ENCODE measurements around the gene PLEKHB2. TPM values are rescaled to one million over a fixed set of nuclear protein-coding genes. Genes with fewer than 3 reads are reported as not detected.
"Not testable (repeated sequence)": the region's sequence is repeated elsewhere in the genome, so short reads cannot be mapped to it uniquely, and the experiment has no call there.

PLEKHB2 gene
- total RNA-seq, 1 donor from 2014 or later: 88.6 TPM

DNA sequence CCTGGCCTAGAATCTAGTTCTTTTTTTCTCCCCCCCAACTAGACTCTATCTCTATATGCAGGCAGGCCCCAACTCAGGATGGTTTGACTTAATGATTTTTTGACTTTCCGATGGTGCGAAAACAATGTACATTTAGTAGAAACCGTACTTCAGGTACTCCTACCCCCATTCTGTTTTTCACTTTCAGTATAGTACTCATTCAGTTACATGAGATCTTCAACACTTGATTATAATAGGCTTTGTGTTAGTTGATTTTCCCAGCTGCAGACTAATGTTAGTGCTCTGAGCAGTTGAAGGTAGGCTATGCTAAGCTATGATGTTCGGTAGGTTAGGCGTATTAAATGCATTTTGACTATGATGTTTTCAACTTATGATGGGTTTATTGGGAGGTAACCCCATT, 37.7 kb downstream of the PLEKHB2 start:
- DNase-seq (ENCODE audit: low read depth): no peak

DNA sequence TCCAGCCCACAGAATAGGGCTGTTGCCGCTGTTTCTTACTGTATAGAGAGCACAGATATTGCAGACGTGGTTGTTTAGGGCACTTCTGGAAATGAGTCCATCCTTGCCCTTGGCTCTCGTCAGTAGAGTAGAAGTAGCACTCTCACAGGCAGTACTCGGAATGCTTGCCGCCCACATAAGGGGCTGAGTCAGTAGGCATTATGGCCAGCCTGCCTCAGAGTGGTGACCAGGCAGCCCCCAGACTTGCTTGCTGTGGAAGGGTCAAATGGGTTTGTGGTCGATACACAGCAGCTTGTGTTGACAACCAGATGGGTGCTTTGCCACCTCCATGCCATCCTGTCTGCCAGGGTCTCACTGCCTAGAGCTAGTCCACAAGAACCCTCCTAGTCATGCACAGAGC, 38.7 kb downstream of the PLEKHB2 start:
- DNase-seq (ENCODE audit: low read depth): peak; percentile 62

DNA sequence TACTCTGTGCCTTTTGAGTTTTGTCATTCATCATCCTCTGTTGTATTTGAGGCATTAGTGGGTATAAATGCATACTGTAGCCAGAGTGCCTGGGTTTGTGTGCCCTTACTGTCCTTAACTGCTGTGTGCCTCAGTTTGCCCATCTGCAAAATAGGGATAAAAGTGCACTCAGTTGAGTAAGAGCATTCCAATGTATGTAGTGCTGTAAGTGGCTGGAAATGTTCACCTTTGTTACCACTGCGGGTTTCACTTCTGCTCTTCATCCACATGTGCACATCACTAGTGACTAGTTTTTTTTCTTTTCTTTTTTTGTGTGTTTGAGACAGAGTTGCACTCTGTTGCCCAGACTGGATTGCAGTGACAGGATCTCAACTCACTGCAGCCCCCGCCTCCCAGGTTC, 39.9 kb downstream of the PLEKHB2 start:
- DNase-seq (ENCODE audit: low read depth): no peak

DNA sequence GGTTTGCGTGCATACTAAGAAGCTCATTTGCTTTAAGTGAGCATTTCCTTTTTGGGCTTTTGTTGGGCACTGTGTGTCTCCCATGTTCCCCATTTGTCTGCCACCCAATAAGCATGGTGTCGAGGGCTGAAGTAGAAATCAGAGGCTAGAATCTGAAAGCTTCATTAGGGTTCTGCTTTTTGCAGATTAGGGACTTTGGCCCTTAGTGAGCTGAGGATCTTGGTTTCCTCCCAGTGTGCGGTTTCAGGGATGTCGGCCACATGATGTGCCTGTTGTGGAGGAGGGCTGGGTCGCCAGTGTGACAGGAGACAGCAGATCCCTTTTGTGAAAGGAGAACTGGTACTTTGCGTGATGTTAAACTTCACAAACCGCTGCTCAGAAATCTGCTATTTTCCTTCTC, 41.1 kb downstream of the PLEKHB2 start:
- DNase-seq (ENCODE audit: low read depth): no peak

DNA sequence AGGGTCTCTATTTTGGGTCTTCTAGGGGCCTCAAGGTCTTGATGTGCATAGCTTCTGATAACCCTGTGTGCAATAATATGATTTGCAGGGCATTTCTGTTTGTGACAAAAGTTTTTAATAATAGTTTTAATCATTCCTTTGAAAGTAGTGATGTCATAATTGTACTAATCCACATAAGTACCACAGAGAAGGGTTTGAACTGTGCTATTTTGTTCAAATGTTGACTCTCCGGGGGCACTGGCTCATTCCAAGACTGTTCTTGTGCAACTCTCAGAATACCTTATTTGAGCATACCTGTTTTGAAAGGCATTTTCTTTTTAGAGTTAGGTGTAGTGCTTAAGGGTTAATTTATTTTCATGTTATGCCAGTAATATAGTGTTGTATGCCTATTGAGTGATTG, 41.6 kb downstream of the PLEKHB2 start:
- no peak for DNase-seq (ENCODE audit: low read depth)

DNA sequence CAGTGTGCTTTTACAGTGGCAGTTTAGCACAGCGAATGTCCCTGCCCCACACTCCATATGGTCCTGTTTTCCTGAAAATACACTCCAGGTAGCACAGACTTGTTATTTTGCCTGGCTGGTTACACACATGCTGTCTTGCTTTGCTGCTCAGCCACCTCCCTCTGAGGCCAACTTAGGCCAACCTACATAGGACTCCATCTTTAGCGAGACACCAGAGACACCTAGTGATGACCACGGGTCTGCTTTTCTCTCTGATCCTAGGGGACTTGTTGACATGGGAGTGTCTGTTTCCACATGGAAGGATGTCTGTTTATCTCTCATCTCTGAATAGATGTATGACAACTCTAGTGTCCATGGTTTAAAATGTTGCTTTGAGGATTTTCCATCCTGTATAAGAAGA, 43.3 kb downstream of the PLEKHB2 start:
- peak; percentile 13 for DNase-seq (ENCODE audit: low read depth)

DNA sequence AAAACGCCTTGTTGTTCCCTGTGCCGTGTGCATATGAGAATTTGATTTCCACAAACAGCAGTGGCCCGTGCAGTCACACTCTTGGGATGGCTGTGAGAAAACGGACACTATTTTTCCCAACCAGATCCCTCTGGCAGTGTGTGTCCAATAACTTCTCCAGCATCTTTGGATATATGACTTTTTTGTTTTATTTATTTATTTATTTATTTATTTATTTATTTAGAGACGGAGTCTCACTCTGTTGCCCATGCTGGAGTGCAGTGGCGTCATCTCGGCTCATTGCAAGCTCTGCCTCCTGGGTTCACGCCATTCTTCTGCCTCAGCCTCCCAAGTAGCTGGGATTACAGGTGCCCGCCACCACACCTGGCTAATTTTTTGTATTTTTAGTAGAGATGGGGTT, 45.0 kb downstream of the PLEKHB2 start:
- DNase-seq (ENCODE audit: low read depth): not testable (repeated sequence)

DNA sequence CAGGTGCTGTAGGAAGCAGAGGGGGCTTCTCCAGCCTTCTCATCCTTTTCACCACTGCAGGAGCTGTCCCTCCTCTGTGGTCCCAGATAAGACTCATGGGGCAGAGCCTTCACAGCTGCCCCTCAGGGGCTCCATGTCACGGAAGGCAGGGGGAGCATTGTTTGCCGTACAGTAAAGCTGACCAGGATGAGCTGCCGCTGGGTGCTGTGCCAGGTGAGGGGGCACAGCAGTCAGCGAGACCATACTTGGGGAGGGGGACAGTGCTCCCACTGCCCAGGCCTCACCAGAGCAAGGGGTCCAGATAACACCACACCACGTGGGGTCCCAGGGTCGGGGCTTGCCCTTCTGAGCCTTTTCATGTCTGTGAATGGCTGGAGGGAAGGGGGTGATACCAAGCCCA, 46.3 kb downstream of the PLEKHB2 start:
- DNase-seq (ENCODE audit: low read depth): no peak

DNA sequence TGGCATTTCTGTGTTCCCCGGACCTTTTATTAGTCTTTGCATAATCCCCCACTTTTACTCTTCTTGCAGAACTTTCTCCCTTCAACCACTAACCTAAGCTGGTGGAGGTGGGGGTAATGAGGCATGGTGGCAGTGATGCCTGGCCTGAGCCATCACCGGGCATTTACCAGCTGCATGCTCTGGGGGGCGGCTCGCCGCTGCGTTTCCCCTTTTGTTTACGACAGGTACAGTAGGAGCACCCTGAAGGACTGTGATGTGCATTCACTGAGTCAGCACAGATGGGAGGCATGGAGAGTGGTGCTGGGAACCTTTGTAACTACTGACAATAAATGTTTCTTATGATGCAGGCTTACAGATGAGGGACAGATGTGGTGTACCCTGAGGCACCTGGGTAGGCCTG, 46.9 kb downstream of the PLEKHB2 start:
- DNase-seq (ENCODE audit: low read depth): no peak

DNA sequence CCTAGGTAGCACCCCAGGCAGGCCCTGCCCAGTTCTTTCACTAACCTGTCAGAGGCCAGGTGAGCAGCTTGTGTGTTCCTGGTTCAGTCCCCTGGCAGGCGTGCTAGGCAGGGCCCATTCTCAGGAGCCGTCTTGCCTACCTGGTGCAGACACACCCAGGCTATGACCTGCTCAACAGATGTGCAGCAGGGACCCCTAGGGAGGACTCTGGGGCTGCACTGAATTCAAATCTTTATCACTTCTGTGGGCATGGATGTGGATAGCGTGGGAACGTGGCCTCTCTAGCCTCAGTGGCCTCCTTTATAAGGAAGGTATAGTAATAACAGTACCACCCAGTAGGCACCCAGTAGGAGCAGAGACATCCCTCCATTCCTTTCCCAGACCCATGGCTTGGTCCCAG, 48.4 kb downstream of the PLEKHB2 start:
- no peak for DNase-seq (ENCODE audit: low read depth)

DNA sequence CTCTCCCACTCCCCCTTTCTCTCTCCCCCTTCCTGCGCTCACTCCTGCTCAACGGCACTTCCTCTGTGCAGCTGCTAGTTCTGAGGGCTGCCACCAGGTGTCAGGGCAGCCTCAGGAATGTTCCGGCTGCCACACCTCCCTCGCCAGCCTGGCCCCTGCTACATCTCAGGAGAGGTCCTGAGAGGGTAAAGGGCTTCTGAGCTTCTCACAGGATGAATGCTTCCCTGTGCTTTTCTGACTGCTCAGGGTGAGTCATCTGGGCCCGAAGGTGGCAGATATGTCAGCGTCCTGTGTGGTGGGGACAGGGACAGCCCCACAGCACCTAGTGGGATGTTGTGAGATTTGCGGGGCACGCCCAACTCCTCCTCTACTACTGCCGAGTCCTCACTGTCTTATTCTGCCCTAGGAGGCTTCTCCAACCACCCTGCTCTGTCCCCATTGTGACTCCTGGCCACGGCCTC, 49.0 kb downstream of the PLEKHB2 start:
- DNase-seq (ENCODE audit: low read depth): peak; percentile 62

DNA sequence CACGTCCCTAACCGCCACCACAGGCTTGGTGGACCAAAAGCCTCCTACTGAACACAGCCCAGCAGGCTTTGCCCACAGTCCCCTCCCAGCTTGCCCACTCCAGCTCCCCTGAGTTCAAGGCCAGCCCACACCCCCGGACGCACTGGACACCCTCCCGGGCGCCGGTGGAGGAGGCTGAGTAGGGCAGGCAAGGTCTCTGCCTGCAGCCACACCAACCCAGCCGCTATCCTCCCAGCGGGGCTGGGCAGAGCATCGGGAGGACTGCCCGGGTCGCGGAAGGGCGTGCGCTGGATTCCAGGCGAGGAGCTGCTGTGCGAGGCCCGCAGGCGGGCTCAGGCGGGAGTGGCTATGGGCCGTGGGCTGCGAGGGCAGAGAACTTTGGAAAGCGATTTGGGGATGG, 49.5 kb downstream of the PLEKHB2 start:
- DNase-seq (ENCODE audit: low read depth): no peak

DNA sequence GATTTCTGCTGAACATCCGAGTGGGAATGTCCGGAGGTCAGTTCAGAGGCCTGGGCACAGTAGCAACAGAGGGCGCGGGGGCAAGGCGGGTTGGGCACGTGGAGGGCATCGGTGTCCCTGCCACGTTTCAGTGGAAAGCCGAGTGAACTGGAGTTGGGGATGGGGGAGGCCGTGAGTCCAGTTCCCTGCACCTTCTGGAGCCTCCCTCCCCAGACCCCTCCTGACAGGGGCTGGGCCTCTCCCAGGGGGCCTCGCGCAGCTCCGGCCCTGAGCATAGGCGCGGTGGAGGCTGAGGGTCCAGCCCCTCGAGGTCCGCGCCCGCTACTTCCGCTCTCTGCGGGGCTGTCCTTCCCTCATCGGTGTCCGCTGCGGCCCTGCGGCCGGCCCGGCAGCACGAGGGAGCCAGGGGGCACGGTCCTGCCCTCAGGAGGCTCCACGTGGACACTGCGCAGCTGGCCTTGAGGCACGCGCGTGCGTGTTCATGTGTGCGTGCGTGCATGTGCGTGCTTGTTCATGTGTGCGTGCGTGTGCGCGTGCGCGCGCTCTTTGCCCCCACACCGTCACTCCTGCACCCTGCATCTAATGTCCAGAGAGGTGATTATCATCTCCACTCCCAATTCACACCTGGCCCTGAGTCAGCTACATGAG, 50.2 kb downstream of the PLEKHB2 start:
- no peak for DNase-seq (ENCODE audit: low read depth)

DNA sequence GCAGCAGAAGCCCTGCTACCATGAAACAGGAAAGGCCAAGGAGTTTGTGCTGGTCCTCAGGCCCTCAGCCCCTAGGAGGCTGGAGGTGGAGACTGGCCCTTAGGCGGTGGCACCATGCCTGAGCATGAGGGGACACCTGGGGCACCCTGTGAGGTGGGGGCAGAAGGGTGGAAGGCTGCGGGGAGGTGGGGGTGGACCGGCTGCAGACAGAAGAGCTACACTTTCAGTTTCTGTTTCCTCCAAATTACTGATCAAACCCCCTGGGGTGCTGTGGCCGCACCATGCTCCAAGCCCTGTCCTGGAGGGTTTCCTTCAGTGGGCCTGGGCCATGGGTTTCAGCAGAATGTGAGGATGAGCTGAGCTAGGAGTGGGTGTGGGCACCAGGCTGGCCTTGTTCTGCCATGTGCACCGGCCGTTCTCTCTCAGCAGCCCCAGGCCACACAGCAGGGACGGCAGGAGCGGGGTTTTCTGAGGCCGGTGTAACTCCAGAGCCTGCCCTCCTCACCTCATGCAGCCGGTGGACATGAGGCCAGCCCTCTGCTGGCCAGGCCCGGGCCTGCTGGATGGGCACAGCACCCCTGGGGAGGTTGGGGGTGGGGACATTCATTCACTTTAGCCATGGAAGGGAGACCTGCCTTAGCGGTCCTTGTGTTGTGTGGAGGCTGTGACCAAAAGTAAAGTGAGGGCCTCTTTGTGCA, 51.5 kb downstream of the PLEKHB2 start:
- DNase-seq (ENCODE audit: low read depth): no peak

DNA sequence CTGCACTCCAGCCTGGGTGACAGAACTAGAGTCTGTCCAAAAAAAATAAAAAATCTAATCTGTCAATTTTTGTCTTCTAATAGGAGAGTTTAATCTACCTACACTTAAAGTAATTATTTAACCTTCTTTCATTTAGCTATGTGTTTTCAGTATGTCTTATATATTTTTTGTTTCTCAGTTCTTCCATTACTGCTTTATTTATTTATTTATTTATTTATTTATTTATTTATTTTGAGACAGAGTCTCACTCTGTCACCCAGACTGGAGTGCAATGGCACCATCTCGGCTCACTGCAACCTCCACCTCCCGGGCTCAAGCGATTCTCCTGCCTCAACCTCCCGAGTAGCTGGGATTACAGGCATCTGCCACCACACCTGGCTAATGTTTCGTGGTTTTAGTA, 60.4 kb downstream of the PLEKHB2 start:
- DNase-seq (ENCODE audit: low read depth): not testable (repeated sequence)

DNA sequence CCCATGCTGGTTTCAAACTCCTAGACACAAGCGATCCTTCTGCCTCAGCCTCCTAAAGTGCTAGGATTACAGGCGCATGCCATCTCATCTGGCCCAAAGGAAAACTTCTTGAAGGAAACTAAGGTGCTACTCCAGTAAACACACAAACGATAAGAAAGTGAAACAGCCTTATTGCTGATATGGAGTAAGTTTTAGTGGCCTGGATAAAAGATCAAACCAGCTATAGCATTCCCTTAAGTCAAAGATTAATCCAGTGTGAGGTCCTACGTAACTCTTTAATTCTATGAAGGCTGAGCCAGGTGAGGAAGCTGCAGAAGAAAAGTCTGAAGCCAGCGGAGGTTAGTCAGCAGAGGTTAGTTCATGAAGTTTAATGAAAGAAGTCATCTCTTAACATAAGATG, 63.4 kb downstream of the PLEKHB2 start:
- no peak for DNase-seq (ENCODE audit: low read depth)

DNA sequence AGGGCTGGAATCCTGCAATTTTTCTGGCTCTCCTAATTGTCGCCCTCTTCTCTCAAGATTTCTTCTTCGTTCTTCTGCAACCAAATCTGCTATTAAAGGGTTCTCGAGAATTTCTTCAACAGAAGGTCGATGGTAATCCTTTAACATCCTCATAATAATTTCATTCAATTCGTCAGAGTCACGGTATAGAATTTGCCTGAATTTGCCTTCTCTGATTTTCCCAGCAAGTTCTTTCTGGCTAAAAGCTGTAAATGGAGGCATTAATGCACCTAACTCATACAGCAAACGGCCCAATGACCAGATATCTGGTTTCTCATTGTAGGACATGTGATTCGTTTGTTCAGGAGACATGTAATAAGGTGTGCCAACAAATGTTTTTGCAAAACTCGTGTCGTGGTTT, 72.9 kb downstream of the PLEKHB2 start:
- DNase-seq (ENCODE audit: low read depth): not testable (repeated sequence)

DNA sequence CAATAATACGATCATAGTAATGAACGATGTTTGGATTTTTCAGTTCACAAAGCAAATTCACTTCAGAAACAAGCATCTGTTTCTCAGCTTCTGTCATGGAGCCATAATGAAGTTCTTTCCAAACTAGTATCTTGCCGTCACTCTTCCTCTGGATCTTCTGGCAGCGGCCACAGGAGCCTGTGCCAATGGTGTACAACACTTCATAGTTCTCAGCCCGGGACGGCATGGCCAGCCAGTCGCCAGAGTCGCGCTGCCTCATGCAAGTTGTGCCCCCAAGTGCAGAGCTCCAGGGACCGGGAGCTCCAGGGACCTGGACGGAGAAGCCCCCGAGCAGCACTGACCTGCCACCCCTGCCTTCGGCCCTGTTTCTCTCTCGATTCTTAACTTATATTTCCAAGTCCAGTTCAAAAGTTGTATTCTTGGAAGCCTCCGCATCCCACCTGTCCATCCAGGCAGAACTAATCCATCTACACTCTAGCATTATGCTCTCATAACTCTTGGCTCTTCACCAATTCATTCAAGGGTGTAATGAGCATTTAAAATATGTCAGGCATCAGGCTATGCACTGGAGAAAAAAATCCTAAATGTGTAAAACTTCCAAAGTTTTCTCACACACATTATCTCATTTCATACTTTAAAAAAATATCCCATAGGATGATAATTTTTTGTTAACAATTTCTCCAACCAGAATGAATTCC, 73.7 kb downstream of the PLEKHB2 start:
- not testable (repeated sequence) for DNase-seq (ENCODE audit: low read depth)

DNA sequence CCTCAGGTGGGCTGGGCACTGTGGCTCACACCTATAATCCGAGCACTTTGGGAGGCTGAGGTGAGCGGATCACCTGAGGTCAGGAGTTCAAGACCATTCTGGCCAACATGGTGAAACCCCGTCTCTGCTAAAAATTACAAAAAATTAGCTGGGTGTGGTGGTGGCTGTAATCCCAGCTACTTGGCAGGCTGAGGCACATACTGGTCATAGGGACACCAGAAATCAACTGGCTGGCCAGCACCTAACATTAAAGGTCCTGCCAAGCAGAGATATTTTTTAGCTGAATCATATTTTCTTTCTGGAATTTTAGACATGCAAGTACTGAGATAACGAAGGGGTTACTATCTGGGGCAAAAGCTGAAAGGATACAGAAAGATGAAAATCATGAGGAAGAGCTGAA, 76.3 kb downstream of the PLEKHB2 start:
- not testable (repeated sequence) for DNase-seq (ENCODE audit: low read depth)

DNA sequence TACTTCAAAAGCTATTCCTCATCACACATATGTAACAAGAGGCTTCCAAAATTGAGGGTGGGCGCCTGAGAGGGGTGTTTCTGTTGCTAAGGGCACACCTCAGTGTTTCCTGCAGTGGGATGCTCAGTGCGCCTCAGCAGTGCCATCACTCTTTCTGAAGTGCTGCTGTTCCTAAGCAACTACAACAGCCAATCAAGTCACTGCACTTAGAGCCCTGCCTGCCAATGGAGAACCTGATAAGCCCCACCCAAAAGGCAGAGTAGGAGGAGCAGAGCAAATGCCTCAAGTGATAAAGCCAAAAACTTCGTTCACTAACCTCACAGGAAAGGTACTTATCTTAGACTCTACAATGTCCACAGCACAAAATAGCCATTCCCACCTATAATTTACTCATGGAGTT, 88.3 kb downstream of the PLEKHB2 start:
- DNase-seq (ENCODE audit: low read depth): not testable (repeated sequence)

DNA sequence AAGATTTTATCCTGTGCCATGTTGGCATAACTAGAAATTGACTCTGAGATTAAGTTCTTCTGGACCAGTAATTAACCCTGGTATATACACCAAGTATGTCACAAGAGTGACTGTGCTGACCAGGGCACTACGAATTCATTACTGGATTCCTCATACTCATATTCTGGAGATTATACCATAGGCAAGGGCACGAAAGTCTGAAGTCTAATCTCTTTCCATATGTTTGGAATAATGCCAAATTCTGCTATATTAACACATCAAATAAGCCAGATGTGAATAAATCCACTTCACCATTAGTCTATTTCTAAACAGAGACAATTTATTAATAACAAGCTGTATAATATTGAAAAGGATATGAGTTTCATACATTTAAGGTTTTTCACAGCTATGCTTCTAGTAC, 91.0 kb downstream of the PLEKHB2 start:
- DNase-seq (ENCODE audit: low read depth): not testable (repeated sequence)
